IMR-90 (cell line): ENCODE data around the gene ZNF195.
"Not testable (repeated sequence)": the region's sequence is repeated elsewhere in the genome, so short reads cannot be mapped to it uniquely, and the experiment has no call there.

Experiments used
- MAZ ChIP-seq: IDR thresholded peaks from 2 replicates; pipeline ENCODE4 v1.6.1; 2012; ENCODE audit warnings: low read depth, mild to moderate bottlenecking, low read length, improper control_type of control experiment, moderate library complexity, borderline replicate concordance
- RAD21 ChIP-seq: IDR thresholded peaks from 2 replicates; pipeline ENCODE4 v1.6.1; 2012; ENCODE audit warnings: low read length, improper control_type of control experiment
- RFX5 ChIP-seq: IDR thresholded peaks from 2 replicates; pipeline ENCODE4 v1.8.0; 2012; ENCODE audit warnings: low read depth, mild to moderate bottlenecking, low read length, moderate library complexity
- TF ChIP-seq, protein P1 (sequence below): conservative IDR thresholded peaks from 2 replicates; pipeline ENCODE4 v1.5.1; 2012; ENCODE audit warnings: mild to moderate bottlenecking, low read depth, low read length, improper control_type of control experiment

DNA sequence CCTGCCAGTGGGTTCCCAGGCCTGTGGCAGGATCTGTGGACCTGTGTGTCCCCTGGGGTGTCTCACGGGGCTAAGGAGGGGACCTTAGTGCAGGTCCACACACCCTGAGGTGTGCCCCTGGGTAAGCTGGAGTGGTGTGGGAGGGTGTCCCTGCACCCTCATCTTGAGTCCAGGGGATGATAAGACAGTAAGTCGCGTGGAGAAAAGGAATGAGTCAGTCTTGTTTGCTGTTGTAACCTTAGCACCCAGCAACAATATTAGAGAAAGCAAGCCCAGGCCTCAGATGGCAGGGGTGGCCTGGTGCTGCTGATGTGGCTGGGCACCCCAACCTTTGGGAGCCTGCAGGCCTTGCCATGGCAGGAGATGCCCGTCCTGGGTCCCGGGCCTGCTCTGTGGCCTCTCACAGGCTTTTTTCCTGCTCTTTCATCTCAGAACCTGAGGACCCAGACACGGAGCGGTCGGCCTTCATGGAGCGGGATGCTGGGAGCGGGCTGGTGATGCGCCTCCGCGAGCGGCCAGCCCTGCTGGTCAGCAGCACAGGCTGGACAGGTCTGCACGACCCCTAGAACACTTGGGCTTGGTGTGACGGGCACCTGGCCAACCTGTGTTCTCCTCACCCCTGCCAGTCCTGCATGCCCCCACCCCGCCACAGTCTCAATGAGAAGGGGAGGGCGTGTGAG is 23.4 kb upstream of the ZNF195 start:
- TF ChIP-seq, protein P1, sequence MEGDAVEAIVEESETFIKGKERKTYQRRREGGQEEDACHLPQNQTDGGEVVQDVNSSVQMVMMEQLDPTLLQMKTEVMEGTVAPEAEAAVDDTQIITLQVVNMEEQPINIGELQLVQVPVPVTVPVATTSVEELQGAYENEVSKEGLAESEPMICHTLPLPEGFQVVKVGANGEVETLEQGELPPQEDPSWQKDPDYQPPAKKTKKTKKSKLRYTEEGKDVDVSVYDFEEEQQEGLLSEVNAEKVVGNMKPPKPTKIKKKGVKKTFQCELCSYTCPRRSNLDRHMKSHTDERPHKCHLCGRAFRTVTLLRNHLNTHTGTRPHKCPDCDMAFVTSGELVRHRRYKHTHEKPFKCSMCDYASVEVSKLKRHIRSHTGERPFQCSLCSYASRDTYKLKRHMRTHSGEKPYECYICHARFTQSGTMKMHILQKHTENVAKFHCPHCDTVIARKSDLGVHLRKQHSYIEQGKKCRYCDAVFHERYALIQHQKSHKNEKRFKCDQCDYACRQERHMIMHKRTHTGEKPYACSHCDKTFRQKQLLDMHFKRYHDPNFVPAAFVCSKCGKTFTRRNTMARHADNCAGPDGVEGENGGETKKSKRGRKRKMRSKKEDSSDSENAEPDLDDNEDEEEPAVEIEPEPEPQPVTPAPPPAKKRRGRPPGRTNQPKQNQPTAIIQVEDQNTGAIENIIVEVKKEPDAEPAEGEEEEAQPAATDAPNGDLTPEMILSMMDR = not testable (repeated sequence)
- TF ChIP-seq RFX5, RAD21, MAZ: not testable (repeated sequence)
